ENCODE results near the gene GSAP.
A peak's percentile ranks its signal among the peaks of the same experiment; 100 is the strongest.
"Not testable (repeated sequence)": the region's sequence is repeated elsewhere in the genome, so short reads cannot be mapped to it uniquely, and the experiment has no call there.

GSAP gene

DNA sequence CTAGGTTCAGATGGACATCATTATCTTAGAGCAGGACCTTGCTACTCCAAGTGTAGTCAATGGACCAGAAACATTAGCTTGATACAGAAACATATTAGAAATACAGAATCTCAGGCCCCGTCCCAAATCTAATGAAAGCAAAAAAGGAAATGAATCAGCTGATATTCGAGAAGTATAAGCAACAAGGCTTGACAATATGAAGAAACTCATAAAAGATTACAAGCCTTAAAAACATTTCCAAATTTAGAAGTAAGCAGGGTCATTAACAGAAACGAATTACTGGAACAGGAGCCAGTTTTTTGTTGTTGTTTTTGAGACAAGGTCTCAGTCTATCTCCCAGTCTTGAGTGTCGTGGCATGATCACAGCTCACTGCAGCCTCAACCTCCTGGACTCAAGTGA is 40.5 kb upstream of the GSAP start:
- DNase-seq (ENCODE audit: low spot score) (no peak), ATAC-seq (ENCODE audit: low read depth) (no peak)
- TF ChIP-seq, protein P1, sequence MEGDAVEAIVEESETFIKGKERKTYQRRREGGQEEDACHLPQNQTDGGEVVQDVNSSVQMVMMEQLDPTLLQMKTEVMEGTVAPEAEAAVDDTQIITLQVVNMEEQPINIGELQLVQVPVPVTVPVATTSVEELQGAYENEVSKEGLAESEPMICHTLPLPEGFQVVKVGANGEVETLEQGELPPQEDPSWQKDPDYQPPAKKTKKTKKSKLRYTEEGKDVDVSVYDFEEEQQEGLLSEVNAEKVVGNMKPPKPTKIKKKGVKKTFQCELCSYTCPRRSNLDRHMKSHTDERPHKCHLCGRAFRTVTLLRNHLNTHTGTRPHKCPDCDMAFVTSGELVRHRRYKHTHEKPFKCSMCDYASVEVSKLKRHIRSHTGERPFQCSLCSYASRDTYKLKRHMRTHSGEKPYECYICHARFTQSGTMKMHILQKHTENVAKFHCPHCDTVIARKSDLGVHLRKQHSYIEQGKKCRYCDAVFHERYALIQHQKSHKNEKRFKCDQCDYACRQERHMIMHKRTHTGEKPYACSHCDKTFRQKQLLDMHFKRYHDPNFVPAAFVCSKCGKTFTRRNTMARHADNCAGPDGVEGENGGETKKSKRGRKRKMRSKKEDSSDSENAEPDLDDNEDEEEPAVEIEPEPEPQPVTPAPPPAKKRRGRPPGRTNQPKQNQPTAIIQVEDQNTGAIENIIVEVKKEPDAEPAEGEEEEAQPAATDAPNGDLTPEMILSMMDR (IDR thresholded peaks at IDR 0.05; ENCODE audit: poor library complexity, severe bottlenecking): no peak
- no peak overlapping the region for H3K4me3 ChIP-seq (ENCODE audit: severe bottlenecking)
- no peaks in the 10 kb centered on the region for H3K9me3 ChIP-seq (ENCODE audit: severe bottlenecking)
- H3K27me3 ChIP-seq (ENCODE audit: insufficient read depth, poor library complexity, severe bottlenecking): no peaks in the 10 kb centered on the region
- peaks cover 19% of the 10 kb centered on the region for H3K4me1 ChIP-seq (ENCODE audit: insufficient read depth, poor library complexity, severe bottlenecking)
- no peaks in the 10 kb centered on the region for H3K36me3 ChIP-seq (ENCODE audit: low read depth)
- no peak overlapping the region for H3K27ac ChIP-seq (ENCODE audit: poor library complexity, severe bottlenecking)

DNA sequence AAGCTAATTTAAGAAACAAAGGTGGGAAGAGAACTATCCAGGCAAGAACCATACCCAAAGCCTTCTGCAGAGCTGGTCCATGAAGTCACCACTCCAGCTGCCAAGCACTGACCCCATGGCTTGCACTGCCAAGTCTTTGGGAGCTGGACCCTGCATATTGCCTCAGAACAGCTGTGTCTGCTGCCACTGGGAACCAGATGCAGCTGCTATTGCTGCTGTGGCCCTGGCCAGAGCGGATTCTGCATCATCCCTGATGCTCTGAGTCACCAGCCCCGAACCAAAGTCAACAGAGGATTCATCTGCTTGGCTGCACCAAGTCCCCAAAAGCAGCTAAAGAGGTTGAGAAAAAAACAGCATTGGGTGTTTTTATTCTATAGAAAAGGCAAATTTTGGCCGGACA is 39.2 kb upstream of the GSAP start:
- no peaks in the 10 kb centered on the region for H3K36me3 ChIP-seq (ENCODE audit: low read depth)
- peaks cover 19% of the 10 kb centered on the region for H3K4me1 ChIP-seq (ENCODE audit: insufficient read depth, poor library complexity, severe bottlenecking)
- TF ChIP-seq, protein P1 (IDR thresholded peaks at IDR 0.05; ENCODE audit: poor library complexity, severe bottlenecking): no peak
- H3K4me3 ChIP-seq (ENCODE audit: severe bottlenecking): no peak overlapping the region
- no peaks in the 10 kb centered on the region for H3K9me3 ChIP-seq (ENCODE audit: severe bottlenecking)
- no peak overlapping the region for H3K27ac ChIP-seq (ENCODE audit: poor library complexity, severe bottlenecking)
- no peaks in the 10 kb centered on the region for H3K27me3 ChIP-seq (ENCODE audit: insufficient read depth, poor library complexity, severe bottlenecking)
- ATAC-seq (ENCODE audit: low read depth) (peak; percentile 96), DNase-seq (ENCODE audit: low spot score) (peak; percentile 71)

DNA sequence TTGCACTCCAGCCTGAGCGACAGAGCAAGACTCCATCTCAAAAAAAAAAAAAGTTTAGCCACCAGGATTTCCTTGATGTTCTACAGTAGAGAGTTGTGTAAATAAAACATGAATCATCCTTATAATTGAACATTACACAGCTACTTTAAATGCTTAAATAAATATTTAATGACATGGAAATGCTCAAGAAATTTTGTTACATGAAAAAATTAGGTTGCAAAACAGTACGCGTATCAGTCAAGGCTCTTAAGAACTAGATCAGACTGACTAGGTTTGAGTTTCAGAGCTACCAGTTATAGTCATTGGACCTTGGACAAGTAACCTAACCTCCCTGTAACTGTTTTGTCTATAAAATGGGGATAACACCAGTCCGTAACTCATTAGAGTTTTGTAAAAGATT is 38.7 kb upstream of the GSAP start:
- TF ChIP-seq, protein P1 (IDR thresholded peaks at IDR 0.05; ENCODE audit: poor library complexity, severe bottlenecking): no peak
- Histone ChIP-seq H3K4me3 (ENCODE audit: severe bottlenecking) (no peak overlapping the region), H3K36me3 (ENCODE audit: low read depth) (no peaks in the 10 kb centered on the region), H3K27ac (ENCODE audit: poor library complexity, severe bottlenecking) (no peak overlapping the region), H3K27me3 (ENCODE audit: insufficient read depth, poor library complexity, severe bottlenecking) (no peaks in the 10 kb centered on the region), H3K4me1 (ENCODE audit: insufficient read depth, poor library complexity, severe bottlenecking) (peaks cover 24% of the 10 kb centered on the region), H3K9me3 (ENCODE audit: severe bottlenecking) (no peaks in the 10 kb centered on the region)
- DNase-seq (ENCODE audit: low spot score): no peak
- peak; percentile 35; the same call in 2 of the 3 replicates for ATAC-seq (ENCODE audit: low read depth)

DNA sequence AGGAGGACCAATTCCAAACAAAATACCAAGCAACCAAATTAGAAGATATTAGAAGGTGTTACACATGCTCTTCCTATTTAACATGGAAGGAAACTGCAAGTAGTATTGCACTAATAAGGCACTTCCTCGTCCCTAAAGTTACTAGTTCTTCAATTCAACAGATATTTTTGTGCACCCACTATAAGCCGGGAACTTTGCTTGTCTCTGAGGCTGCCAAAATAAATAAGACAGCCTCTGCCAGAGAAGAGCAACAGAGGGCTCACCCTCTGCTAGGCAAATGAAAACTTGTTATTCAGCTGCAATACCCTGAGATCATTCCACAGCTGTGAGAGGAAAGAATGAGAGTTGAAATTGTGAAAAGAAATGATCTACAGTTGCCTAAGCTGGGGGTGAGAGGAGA is 37.4 kb upstream of the GSAP start:
- Histone ChIP-seq H3K27me3 (ENCODE audit: insufficient read depth, poor library complexity, severe bottlenecking) (no peaks in the 10 kb centered on the region), H3K27ac (ENCODE audit: poor library complexity, severe bottlenecking) (no peak overlapping the region), H3K36me3 (ENCODE audit: low read depth) (no peaks in the 10 kb centered on the region), H3K9me3 (ENCODE audit: severe bottlenecking) (no peaks in the 10 kb centered on the region), H3K4me3 (ENCODE audit: severe bottlenecking) (no peak overlapping the region), H3K4me1 (ENCODE audit: insufficient read depth, poor library complexity, severe bottlenecking) (peaks cover 20% of the 10 kb centered on the region)
- ATAC-seq (ENCODE audit: low read depth) (no peak; the same call in 2 of the 3 replicates), DNase-seq (ENCODE audit: low spot score) (no peak)
- TF ChIP-seq, protein P1 (IDR thresholded peaks at IDR 0.05; ENCODE audit: poor library complexity, severe bottlenecking): no peak

DNA sequence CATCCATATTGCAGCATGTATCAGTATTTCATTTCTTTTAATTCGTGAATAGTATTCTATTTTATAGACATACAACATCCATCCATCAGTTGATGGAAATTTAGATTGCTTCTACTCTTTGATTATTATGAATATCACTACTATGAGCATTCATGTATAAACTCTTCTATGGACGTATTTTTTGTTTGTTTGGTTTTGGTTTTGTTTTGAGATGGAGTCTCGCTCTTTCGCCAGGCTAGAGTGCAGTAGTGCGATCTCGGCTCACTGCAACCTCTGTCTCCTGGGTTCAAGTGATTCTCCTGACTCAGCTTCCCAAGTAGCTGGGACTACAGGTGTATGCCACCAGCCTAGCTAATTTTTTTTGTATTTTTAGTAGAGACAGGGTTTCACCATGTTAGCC is 35.8 kb upstream of the GSAP start:
- ATAC-seq (ENCODE audit: low read depth); H3K36me3 ChIP-seq (ENCODE audit: low read depth); H3K9me3 ChIP-seq (ENCODE audit: severe bottlenecking); H3K4me3 ChIP-seq (ENCODE audit: severe bottlenecking); H3K27ac ChIP-seq (ENCODE audit: poor library complexity, severe bottlenecking); DNase-seq (ENCODE audit: low spot score); H3K27me3 ChIP-seq (ENCODE audit: insufficient read depth, poor library complexity, severe bottlenecking): not testable (repeated sequence)
- H3K4me1 ChIP-seq (ENCODE audit: insufficient read depth, poor library complexity, severe bottlenecking): peaks cover 20% of the 10 kb centered on the region

Data from RWPE2 (cell line).